Activated CD4-positive, alpha-beta T cell treated with anti-CD3 and anti-CD28 coated beads, Interleukin-10, Interleukin-2, amounts not matched to agents 100 ng/mL and 50 ng/mL, durations not matched to agents 16 hours and 8 hours (primary cell): Measurements from ENCODE around the gene SRCAP.

ENCODE experiments used
- DNase-seq: peaks from one replicate; pipeline ENCODE4 v3.0.0-alpha.2; 2020

SRCAP gene

DNA sequence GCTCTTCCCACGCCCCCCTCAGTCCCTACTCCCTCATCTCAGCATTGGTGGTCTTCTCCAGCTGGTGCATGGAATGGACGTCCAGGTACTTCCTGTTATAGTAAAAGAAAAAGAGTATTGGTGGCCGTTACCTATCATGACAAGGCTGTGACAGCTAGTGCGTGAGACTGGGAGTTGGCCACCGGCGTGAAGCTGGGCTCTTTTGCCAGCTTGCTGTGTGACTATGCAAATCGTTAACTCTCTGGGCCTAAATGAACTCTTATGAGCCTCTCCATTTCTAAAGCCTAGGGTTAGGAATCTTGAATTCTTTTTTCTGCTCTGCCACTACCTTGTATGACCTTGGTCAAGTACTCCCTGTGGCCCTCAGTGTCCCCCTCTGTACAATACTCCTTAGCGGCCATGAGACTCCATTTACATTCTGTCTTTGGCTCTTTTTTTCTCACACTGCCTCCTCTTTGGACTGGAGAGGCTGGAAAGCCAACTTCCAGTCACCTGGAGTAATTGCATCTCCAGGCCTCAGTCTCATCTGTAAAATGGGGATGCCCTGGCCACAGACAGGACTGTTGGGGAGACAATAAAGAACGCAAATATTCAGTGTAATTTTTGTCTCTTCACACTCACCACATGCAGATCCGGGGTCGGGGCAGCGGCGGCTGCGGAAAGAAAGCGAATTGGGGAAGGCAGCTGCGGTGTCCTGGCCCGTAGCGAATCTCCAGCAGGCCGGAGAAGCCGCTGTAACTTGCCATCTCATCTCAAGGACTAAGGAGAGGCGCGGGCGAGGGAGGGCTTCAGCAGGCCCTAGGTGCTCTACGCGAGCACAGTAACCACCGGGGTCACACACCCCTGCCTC, 61.8 kb downstream of the SRCAP start:
- no peak for DNase-seq

DNA sequence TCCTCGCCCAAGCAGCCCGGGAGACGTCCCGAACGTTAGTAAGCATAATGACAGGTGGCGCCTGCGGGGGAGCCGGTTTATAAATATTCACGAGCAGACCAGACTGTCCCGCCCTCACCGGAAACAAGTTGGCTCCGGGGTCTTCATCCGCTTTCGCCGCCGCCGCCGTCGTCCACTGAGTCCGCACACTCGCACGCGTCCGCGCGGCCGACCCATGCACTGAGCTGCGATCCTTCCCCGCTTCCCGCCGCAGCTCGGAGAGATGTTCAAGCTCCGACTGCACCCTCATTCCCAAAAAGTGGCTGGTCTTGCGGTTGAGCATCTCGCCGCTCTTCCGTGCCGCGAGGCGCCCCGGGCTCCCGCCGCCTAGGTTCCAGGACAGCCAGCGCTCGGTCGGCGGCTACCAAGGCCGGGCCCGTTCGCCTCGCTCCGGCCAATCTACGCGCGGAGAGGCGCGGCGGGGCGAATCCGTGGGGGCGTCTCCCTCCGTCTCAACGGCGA, 62.5 kb downstream of the SRCAP start:
- DNase-seq, result peak; percentile 40

DNA sequence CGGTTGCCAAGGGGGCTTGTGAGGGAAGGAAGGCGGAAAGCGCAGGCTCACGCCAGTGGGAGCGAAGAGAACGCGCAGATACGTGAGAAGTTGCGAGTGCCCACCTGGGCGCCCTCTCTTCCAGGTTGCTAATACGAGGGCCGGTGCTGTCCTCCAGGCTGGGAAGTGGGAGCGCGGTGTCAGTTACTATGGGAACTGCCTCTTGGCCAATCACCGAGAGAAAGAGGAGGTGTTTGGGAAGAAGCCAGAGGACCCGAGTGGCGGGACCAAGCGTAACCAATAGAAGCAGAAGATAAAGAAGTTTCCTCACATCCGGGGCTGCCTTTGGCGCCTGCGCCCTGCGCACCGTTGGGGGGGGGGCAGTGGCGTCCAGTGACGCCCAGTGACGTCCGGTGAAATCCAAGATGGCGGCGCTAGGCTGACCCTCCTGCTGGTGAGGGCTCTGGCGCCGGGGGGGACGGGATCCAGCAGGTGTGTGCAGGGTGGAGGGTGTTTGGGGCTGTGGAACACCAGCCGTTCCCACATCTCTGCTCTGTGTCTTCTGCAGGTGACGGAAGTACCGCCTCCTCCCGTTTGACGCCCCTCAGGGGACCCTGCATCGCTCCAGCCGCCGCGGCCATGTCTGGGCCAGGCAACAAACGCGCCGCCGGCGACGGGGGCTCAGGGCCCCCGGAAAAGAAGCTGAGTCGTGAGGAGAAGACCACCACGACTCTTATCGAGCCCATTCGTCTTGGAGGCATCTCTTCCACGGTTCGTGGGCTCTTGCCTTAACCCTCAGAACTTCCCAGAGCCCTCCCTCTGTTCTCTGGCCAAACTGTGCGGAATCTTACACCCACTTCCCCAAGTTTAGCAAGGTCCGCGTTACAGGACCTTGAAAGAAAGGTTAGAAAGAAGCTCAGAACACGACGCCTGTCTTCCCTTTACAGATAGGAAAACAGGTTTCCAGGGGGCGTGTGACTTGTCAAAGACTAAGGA, 63.2 kb downstream of the SRCAP start, which contains the start of the genes CFAP119 and RNF40:
TSS of gene CFAP119 (minus strand) at position 135 of the 975 bp plus-strand sequence. CDS start 314 bp downstream, outside the sequence.
TSS of gene RNF40 (plus strand) at position 395 of the 975 bp plus-strand sequence. CDS start at position 619, 224 bp downstream.
- DNase-seq, result peak; percentile 98

DNA sequence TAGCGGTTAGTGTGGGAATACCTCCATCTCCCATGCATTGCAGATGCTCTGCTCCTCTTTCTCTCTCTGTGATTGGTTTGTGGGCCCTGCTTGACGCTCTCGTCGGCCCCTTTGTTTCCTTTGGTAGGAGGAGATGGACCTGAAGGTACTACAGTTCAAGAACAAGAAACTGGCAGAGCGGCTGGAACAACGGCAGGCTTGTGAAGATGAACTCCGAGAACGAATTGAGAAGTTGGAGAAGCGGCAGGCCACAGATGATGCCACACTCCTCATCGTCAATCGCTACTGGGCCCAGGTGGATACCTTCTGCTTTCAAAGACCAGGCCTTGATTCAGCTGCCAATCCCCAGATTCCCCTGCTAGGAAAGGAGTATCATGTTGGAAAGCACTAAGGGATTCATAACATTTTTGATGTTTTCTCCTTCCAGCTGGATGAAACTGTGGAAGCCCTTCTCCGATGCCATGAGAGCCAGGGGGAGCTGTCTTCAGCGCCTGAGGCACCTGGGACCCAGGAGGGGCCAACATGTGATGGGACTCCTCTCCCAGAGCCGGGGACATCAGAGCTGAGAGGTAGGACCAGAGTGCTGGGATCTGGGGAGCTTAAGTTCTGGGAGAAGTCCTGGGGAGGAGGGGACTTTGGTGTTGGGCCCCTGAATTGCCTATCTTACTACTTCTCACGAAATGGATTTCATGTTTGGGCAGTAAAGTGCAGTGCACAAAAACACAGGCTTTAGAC, 64.2 kb downstream of the SRCAP start:
- no peak for DNase-seq

DNA sequence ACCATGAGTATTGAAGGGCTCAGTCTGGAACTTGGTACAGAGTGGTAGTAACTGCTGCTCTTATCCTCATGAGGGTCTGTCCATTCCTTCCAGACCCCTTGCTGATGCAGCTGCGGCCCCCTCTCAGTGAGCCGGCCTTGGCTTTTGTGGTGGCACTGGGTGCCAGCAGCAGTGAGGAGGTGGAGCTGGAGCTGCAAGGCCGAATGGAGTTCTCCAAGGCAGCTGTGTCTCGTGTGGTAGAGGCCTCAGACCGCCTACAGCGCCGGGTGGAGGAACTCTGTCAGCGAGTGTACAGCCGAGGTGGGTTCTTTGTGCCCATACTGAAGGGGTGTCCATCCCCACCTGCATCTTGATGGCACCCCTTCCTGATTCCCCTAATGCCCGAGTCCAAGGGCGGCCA, 65.1 kb downstream of the SRCAP start:
- no peak for DNase-seq

DNA sequence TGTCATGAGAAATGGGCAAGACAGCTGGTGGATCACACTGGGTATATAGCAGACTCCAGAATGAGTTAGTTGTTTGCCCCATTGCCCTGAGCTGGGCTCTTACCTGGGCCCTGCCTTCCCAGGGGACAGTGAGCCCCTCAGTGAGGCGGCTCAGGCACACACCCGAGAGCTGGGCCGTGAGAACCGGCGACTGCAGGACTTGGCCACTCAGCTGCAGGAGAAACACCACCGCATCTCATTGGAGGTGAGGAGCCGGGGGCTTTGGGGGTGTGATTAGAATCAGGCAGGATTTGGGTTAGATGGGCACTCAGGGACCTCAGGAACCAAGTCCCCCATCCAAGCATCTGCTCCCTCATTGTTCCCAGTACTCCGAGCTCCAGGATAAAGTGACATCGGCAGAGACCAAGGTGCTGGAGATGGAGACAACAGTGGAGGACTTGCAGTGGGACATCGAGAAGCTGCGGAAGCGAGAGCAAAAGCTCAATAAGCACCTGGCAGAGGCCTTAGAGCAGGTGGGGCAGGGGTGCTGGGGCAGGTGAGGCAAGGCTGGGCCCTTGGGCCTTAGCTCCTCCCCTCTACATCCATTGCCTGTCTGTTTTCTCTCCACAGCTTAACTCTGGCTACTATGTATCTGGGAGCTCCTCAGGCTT, 66.0 kb downstream of the SRCAP start:
- no peak for DNase-seq

DNA sequence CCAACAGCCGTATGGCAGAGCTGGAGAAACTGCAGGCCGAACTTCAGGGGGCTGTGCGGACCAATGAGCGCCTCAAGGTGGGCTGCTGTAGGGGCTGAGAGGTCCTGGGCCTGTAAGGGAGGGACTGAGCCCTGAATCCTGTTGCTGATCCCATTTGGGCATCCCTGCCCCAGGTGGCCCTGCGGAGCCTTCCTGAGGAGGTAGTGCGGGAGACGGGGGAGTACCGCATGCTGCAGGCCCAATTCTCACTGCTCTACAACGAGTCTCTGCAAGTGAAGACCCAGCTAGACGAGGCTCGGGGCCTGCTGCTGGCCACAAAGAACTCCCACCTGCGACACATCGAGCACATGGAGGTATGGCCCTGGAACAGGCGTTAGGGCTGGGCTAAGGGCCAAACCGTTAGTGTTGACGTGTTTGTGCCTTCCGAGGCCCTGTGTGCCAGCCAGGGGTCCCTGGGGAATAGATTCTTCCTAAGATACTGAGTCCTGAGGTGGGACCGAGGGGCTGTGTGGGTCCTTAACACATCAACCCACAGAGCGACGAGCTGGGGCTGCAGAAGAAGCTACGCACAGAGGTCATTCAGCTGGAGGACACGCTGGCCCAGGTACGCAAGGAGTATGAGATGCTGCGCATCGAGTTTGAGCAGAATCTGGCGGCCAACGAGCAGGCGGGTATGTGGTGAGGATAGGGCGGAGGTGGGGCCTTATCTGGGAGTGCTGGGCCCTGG, 67.4 kb downstream of the SRCAP start:
- DNase-seq, result no peak

DNA sequence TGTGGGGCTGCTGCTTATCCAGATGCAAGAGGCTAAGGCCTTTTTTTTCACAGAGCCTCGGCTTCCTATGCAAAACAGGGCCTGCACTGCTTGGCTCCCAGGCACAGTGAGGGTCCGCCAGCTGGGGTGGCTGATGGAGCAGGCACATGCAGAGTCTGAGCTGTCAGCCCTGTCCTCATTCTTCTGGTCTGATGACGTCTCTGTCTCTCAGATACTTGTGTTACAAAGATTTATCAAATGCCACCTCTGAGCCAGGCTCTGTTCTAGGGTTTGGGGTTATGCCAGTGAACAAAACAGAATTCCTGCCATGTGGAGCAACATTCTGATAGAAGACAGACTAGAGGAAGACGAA, 67.9 kb downstream of the SRCAP start:
- DNase-seq, result no peak

DNA sequence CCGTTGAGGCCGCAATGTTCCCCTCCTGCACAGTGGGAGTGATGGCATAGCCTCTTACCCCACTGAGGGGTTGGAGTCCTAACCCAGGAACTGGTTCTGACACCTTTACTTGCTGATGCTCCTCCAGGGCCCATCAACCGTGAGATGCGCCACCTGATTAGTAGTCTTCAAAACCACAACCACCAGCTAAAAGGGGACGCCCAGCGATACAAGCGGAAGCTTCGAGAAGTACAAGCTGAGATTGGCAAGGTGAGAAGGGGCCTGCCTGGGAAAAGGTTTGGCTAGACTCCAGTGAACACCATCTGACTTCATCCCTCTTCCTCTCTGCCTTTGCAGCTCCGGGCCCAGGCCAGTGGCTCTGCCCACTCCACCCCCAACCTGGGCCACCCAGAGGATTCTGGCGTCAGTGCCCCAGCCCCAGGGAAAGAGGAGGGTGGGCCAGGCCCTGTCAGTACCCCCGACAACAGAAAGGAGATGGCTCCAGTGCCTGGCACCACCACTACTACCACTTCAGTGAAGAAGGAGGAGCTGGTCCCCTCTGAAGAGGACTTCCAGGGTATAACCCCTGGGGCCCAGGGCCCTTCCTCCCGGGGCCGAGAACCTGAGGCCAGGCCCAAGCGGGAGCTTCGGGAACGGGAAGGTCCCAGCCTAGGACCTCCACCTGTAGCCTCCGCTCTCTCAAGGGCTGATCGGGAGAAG, 68.9 kb downstream of the SRCAP start:
- DNase-seq, result no peak

DNA sequence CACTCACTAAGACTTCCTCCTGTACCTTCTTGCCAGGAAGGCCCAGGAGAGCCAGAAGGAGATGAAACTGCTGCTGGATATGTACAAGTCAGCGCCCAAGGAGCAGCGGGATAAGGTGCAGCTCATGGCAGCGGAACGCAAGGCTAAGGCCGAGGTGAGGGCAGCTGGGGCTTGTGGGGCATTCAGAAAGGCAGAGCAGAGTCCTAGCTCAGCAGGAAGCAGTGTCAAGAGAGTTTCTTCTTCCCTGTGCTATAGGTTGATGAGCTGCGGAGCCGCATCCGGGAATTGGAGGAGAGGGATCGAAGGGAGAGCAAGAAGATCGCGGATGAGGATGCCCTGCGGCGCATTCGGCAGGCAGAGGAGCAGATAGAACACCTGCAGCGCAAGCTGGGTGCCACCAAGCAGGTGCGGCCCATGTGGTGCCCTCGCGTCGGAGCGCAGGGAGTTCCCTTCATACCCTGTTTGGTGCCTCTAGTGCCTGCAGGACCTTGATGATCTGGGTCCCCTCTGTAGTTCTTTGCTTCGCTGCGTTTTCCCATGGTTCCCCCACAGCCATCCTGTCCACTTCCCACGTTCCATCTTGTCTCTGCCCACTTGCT, 69.7 kb downstream of the SRCAP start:
- no peak for DNase-seq

DNA sequence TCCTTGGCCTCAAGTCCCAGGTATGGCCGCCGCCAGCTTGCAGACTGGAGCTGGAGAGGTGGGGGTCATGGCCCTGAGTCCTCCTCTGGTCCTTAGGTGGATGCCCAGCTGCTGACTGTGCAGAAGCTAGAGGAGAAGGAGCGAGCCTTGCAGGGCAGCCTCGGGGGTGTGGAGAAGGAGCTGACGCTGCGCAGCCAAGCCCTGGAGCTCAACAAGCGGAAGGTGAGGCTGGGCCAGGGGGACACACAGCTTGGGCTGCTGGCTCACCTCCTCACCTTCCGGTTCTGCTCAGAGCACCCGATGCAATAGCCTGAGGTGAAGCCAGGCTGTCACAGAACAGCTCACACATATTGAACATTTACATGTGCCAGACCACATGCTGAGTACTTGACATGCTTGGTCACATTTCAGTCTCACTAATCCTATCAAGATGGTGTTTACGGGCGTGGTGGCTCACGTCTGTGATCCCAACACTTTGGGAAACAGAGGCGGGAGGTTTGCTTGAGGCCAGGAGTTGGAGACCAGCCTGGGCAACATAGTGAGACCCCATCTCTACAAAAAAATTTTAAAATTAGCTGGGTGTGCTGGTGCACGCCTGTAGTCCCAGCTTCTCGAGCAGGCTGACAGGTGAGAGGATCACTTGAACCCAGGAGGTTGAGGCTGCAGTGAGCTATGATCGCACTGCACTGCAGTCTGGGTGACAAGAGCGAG, 70.6 kb downstream of the SRCAP start:
- DNase-seq, result no peak

DNA sequence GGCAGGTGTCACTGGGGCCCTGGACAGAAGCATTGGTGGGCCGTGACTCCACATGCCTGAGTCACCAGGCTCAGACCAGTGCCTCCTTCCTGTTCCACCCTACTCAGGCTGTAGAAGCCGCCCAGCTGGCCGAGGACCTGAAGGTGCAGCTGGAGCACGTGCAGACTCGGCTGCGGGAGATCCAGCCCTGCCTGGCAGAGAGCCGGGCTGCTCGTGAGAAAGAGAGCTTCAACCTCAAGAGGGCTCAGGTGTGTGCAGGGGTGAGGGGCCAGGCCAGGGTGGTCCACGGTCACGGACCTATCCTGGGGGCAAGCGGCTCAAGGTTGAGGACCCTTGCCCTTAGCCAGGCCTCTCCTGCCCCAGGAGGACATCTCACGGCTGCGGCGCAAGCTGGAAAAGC, 72.8 kb downstream of the SRCAP start:
- no peak for DNase-seq

DNA sequence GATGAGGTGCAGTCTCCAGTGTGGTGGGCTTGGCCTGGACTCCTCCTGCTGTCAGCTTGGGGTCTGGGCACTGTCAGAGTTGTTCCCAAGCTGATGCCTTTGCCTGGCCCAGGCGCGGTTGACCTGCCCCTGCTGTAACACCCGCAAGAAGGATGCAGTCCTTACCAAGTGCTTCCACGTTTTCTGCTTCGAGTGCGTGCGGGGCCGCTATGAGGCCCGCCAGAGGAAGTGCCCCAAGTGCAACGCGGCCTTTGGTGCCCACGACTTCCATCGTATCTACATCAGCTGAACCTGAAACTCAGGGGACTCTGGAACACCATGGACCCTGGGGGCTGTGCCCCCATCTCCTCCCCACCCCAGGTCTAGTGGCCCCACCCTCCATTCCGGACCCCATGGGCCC, 74.9 kb downstream of the SRCAP start:
- DNase-seq, result no peak

DNA sequence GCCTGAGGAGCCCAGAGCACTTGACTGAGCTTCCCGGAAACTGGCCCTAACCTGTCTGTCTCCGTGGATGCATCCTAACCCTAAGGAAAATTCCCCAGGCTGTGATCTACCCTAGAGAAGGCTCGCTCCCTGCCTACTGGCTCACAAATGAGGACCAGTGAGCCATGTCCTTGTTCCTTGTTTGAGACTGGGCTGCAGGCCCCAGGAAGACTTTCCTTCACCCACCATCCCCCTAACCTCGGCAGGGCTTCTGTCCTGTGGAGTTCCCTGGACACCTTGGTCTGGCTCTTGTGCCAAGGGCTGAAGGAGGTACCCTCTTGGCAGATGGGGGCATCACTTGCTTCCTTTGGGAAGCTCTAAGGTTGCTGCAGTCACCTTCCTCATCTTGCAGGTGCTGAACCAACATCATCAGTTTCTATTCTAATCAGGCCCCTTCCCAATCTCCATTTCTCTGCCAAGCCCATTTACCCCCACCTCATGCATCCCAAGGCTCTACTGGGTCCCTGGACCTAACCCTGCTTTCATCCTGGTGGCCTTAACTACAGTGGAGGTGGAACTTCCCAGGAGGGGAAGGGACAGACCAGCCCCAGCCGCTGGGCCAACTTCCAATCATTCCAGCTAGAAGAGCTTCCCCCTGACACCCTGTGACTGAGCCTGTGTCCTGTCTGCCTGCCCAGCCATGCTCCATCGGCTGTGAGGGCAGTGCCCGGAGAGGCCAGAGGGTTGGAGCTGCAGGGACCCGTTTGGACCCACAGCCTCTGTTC, 75.6 kb downstream of the SRCAP start:
- no peak for DNase-seq

DNA sequence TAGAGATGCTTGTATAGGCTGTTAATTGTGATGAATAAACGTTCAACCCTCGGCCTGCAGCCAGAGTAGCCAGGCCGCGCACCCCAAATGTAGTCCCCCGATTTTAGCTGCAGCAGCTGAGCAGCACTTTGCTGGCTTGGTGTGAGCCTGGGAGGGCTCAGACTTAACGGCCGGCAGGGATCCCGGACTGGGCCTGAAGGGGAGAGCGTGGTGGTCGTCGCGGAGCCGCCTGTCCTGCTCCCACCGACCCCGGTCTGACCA, 76.1 kb downstream of the SRCAP start:
- no peak for DNase-seq

DNA sequence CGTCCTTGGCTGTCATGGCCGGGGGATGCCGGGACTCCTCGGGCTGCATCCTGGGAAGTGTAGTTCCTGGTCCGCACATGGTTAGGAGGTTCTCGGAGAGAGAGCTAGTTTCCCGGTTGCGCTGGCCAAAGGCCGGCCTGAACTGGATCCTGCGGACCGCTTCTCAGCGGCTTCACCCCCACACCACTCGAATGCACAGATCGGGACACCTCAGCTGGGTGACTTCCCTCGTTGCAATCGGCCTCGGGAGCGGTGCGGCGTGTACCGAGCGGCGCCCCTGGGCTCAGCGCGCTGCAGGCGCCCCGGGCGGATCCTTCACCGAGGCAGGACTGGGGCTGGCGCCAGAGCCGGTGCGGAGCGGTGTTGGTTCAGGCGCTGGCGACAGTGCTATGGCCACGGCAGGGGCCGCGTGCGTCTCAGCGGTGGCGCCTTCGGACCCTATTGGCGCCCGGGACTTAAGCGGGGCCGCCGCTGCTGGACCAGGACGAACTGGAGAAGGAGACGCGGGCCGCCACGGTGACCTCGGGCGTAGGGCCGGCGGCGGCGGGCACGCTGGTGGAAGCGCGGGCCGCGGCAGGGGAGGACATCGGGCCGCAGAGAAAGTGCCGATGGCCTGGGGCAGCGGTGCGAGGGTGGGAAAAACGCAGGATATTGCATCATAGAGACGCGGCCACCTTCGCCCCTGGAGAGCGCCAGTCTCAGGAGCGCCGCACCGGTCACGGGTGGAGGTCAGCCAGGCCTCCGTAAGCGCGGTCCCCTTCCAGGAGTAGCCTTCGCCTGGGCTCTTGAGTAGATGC, 76.6 kb downstream of the SRCAP start:
- DNase-seq, result peak; percentile 85

DNA sequence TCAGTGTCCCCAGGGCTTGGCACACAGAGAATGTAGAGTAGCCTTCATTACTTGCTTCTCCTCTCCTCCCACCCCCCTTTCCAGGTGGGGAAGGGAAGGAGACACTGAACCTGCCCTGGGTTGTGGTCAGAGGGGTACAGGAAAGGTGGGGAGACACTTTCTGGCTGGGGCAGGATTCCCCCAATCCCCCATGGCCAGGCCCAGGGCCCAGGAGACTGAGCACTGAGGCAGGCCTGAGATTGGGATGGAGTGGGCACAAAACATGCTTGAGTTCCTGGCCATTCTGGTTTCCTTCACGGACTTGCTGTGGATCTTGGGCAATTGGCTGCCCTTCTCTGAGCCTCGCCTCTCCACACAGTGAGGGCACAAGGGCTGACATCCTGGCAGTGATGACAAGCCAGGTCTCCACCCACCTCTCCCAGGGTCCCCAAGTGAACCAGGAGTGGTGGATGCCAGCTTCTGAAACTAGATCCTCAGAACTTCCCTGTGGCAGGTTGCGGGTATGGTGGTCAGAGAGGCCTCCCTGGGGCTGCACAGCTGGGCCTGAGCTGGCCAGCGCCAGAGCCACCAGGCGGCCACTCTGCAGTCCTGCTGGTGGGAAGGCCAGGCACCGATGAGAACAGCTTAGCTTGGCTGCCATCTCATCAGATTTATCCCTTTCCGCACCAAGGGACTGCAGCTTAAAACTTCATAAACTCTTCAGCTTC, 78.8 kb downstream of the SRCAP start:
- DNase-seq, result no peak
